Breast epithelium (tissue), 3 donors: ENCODE results near the gene CYB561A3.

ENCODE experiments used
- POLR2A ChIP-seq: fragments of 450-650 bp; IDR thresholded peaks from one replicate; pipeline ENCODE4 v1.6.1; 2016; ENCODE audit warnings: antibody characterized with exemption, mild to moderate bottlenecking, moderate library complexity
- POLR2AphosphoS5 ChIP-seq, 3 donors: sonication (generic); formaldehyde crosslinking; IDR thresholded peaks; one replicate each; pipeline ENCODE4 v1.6.1; 2017; ENCODE audit warnings: antibody characterized with exemption in 3 of 3
- TF ChIP-seq, protein P1 (sequence below), 3 donors: fragments of 450-650 bp; IDR thresholded peaks; one replicate each; pipeline ENCODE4 v1.5.1; 2016 to 2017; ENCODE audit warnings: antibody characterized with exemption in 3 of 3, mild to moderate bottlenecking in 3 of 3, moderate library complexity in 3 of 3

DNA sequence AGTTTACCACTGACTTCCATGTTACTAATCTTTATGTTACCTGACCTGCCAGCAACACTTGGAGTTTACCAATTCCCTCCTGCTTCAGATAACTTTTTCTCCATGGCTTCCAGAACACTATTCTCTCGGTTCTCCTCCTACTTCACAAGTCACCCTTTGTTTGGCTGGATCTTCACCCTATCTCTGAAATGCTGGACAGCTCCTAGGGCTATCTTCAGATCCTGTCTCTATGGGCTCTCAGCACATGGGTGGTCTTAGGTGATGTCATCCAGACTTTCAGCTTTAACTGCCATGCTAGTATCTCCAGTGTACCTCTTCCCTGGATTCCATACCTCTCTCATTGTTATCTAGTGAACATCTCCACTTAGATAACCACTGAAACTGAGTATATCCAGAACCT is 54.3 kb downstream of the CYB561A3 start:
- TF ChIP-seq, protein P1, sequence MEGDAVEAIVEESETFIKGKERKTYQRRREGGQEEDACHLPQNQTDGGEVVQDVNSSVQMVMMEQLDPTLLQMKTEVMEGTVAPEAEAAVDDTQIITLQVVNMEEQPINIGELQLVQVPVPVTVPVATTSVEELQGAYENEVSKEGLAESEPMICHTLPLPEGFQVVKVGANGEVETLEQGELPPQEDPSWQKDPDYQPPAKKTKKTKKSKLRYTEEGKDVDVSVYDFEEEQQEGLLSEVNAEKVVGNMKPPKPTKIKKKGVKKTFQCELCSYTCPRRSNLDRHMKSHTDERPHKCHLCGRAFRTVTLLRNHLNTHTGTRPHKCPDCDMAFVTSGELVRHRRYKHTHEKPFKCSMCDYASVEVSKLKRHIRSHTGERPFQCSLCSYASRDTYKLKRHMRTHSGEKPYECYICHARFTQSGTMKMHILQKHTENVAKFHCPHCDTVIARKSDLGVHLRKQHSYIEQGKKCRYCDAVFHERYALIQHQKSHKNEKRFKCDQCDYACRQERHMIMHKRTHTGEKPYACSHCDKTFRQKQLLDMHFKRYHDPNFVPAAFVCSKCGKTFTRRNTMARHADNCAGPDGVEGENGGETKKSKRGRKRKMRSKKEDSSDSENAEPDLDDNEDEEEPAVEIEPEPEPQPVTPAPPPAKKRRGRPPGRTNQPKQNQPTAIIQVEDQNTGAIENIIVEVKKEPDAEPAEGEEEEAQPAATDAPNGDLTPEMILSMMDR (IDR thresholded peaks at IDR 0.05) = no peak
- TF ChIP-seq POLR2A = no peak
- no peak for TF ChIP-seq POLR2AphosphoS5 (IDR thresholded peaks at IDR 0.05)
